ENCODE measurements around the gene FGL2.
A peak's percentile ranks its signal among the peaks of the same experiment; 100 is the strongest.

FGL2 gene

GRCh38 chr7:77199013-77199966, at the start of gene FGL2:
TSS of gene FGL2 (minus strand) at chr7:77199819. CDS start at chr7:77199793, 26 bp downstream.
- no peak for TF ChIP-seq CTCF (conservative IDR thresholded peaks at IDR 0.05; ENCODE audit: low read depth, low read length)
- H3K4me3 ChIP-seq (ENCODE audit: low read length): no peak within 1 kb of the TSS
- no peak for DNase-seq (ENCODE audit: low read depth)

GRCh38 chr7:77248154-77248553, 48.5 kb upstream of the FGL2 start:
- no peak overlapping the region for H3K4me3 ChIP-seq (ENCODE audit: low read length)
- no peak for DNase-seq (ENCODE audit: low read depth)
- no peak for TF ChIP-seq CTCF (conservative IDR thresholded peaks at IDR 0.05; ENCODE audit: low read depth, low read length)

- TF ChIP-seq CTCF (conservative IDR thresholded peaks at IDR 0.05; ENCODE audit: low read depth, low read length): peak; percentile 92
- H3K4me3 ChIP-seq (ENCODE audit: low read length): no peak overlapping the region
- no peak for DNase-seq (ENCODE audit: low read depth)
Observed at GRCh38 chr7:77247206-77247850, 47.7 kb upstream of the FGL2 start.

GRCh38 chr7:77246026-77246640, 46.5 kb upstream of the FGL2 start:
- no peak overlapping the region for H3K4me3 ChIP-seq (ENCODE audit: low read length)
- DNase-seq (ENCODE audit: low read depth): no peak
- TF ChIP-seq CTCF (conservative IDR thresholded peaks at IDR 0.05; ENCODE audit: low read depth, low read length): no peak

GRCh38 chr7:77245015-77245755, 45.6 kb upstream of the FGL2 start:
- no peak for DNase-seq (ENCODE audit: low read depth)

More at GRCh38 chr7:77245015-77245755, 45.6 kb upstream of the FGL2 start:
- no peak overlapping the region for H3K4me3 ChIP-seq (ENCODE audit: low read length)
- TF ChIP-seq CTCF (conservative IDR thresholded peaks at IDR 0.05; ENCODE audit: low read depth, low read length): no peak

All from retinal pigment epithelial cell (primary cell).